Liver (tissue), 9 donors: ENCODE data around the gene RPL29. TPM values are rescaled to one million over a fixed set of nuclear protein-coding genes. Genes with fewer than 3 reads are reported as not detected.

Experiments
- DNase-seq: peaks from one replicate; pipeline ENCODE4 v3.0.0-alpha.2; 2017; ENCODE audit warnings: low spot score
- H3K27ac ChIP-seq, 2 donors: one replicate each; pipeline ENCODE4 v1.7.0; 2013; ENCODE audit warnings: inconsistent platforms in 2 of 2, low read length in 2 of 2, control low read depth in 1 of 2, low read depth in 1 of 2, mild to moderate bottlenecking in 1 of 2
- H3K27me3 ChIP-seq, 4 donors: one replicate each; pipeline versions ENCODE4 v1.6.1 to v1.7.0; 2013; ENCODE audit warnings: low read length in 3 of 4, inconsistent platforms in 1 of 4, mild to moderate bottlenecking in 1 of 4, moderate library complexity in 1 of 4; ENCODE audit not compliant: control insufficient read depth in 4 of 4, insufficient read depth in 4 of 4
- H3K36me3 ChIP-seq, 4 donors: one replicate each; pipeline versions ENCODE4 v1.6.1 to v1.7.0; 2013; ENCODE audit warnings: low read length in 3 of 4, mild to moderate bottlenecking in 3 of 4, low read depth in 1 of 4, moderate library complexity in 1 of 4; ENCODE audit not compliant: control insufficient read depth in 4 of 4, insufficient read depth in 3 of 4
- H3K4me1 ChIP-seq, 4 donors: one replicate each; pipeline versions ENCODE4 v1.6.1 to v1.7.0; 2013; ENCODE audit warnings: low read length in 3 of 4, mild to moderate bottlenecking in 3 of 4, moderate library complexity in 1 of 4; ENCODE audit not compliant: control insufficient read depth in 4 of 4, insufficient read depth in 4 of 4
- H3K4me3 ChIP-seq, 3 donors: one replicate each; pipeline versions ENCODE4 v1.6.1 to v1.7.0; 2013; ENCODE audit warnings: low read length in 3 of 3, control low read depth in 1 of 3, low read depth in 1 of 3, mild to moderate bottlenecking in 1 of 3
- H3K9ac ChIP-seq, 2 donors: one replicate each; pipeline ENCODE4 v1.7.0; 2013; ENCODE audit warnings: low read length in 2 of 2, mild to moderate bottlenecking in 2 of 2, moderate library complexity in 2 of 2, control low read depth in 1 of 2, low read depth in 1 of 2
- H3K9me3 ChIP-seq, 4 donors: one replicate each; pipeline versions ENCODE4 v1.6.1 to v1.7.0; 2013; ENCODE audit warnings: low read length in 3 of 4; ENCODE audit not compliant: control insufficient read depth in 4 of 4
- CTCF ChIP-seq: fragments of 150-350 bp; IDR thresholded peaks from 2 replicates; pipeline ENCODE4 v1.5.1; 2017; ENCODE audit warnings: improper control_type of control experiment, low read depth, low read length; ENCODE audit not compliant: missing input control
- EGR1 ChIP-seq, 2 donors: IDR thresholded peaks; 2 replicates each; pipeline ENCODE4 v1.6.1; 2016 to 2018; ENCODE audit warnings: antibody characterized with exemption in 2 of 2, low read depth in 2 of 2
- FOXA1 ChIP-seq: IDR thresholded peaks from 2 replicates; pipeline ENCODE4 v1.6.1; 2016; ENCODE audit warnings: antibody characterized with exemption
- FOXA2 ChIP-seq: IDR thresholded peaks from 2 replicates; pipeline ENCODE4 v1.6.1; 2016; ENCODE audit warnings: antibody characterized with exemption
- GABPA ChIP-seq, 2 donors: IDR thresholded peaks in 1 of 2; conservative IDR thresholded peaks in 1 of 2; 2 replicates each; pipeline ENCODE4 v1.6.1; 2016; ENCODE audit warnings: antibody characterized with exemption in 2 of 2, mild to moderate bottlenecking in 1 of 2, moderate library complexity in 1 of 2
- HNF4A ChIP-seq, 2 donors: conservative IDR thresholded peaks; 2 replicates each; pipeline ENCODE4 v1.6.1; 2016; ENCODE audit warnings: antibody characterized with exemption in 2 of 2, mild to moderate bottlenecking in 2 of 2
- HNF4G ChIP-seq: IDR thresholded peaks from 2 replicates; pipeline ENCODE4 v1.6.1; 2016; ENCODE audit warnings: antibody characterized with exemption
- JUND ChIP-seq, 2 donors: IDR thresholded peaks; 2 replicates each; pipeline ENCODE4 v1.6.1; 2016; ENCODE audit warnings: antibody characterized with exemption in 2 of 2
- NR2F2 ChIP-seq: IDR thresholded peaks from 2 replicates; pipeline ENCODE4 v1.6.1; 2016; ENCODE audit warnings: antibody characterized with exemption
- RAD21 ChIP-seq, 2 donors: IDR thresholded peaks; 2 replicates each; pipeline ENCODE4 v1.6.1; 2016; ENCODE audit warnings: antibody characterized with exemption in 2 of 2, mild to moderate bottlenecking in 2 of 2
- RXRA ChIP-seq, 2 donors: IDR thresholded peaks; 2 replicates each; pipeline ENCODE4 v1.6.1; 2017 to 2018; ENCODE audit warnings: antibody characterized with exemption in 2 of 2, mild to moderate bottlenecking in 1 of 2
- SP1 ChIP-seq: IDR thresholded peaks from 2 replicates; pipeline ENCODE4 v1.6.1; 2018; ENCODE audit warnings: antibody characterized with exemption, mild to moderate bottlenecking
- TAF1 ChIP-seq: conservative IDR thresholded peaks from 2 replicates; pipeline ENCODE4 v1.6.1; 2016; ENCODE audit warnings: antibody characterized with exemption, mild to moderate bottlenecking
- YY1 ChIP-seq: IDR thresholded peaks from 2 replicates; pipeline ENCODE4 v1.6.1; 2016; ENCODE audit warnings: antibody characterized with exemption, mild to moderate bottlenecking
- ZBTB33 ChIP-seq: IDR thresholded peaks from 2 replicates; pipeline ENCODE4 v1.6.1; 2016; ENCODE audit warnings: antibody characterized with exemption
- WGBS: extraction: QIAGEN DNeasy Blood & Tissue Kit; methylation state at CpG from one replicate; pipeline ENCODE4 v1.1.7; 2013; 5-methylcytosine and 5-hydroxymethylcytosine counted together
- polyA plus RNA-seq, 2 donors: library from polyadenylated mRNA; stranded (reverse) in 1 of 2; unstranded in 1 of 2; fragments of 200-250 nt in 1 of 2; fragments of >200 nt in 1 of 2; fragmentation: Nextera tagmentation in 1 of 2; extraction: Ambion mirVana in 1 of 2; gene quantifications; one replicate each; pipeline versions ENCODE4 v1.2.1 to v1.2.3, GENCODE V29; 2013 to 2015
- total RNA-seq, 2 donors: library from RNA; depleted of rRNA; stranded (reverse); fragments of >200 nt; gene quantifications; one replicate each; pipeline ENCODE4 v1.2.3, GENCODE V29; 2014
- TF ChIP-seq, protein P1 (sequence below): IDR thresholded peaks from 2 replicates; pipeline ENCODE4 v1.6.1; 2016; ENCODE audit warnings: antibody characterized with exemption
- TF ChIP-seq, protein P2 (sequence below): IDR thresholded peaks from 2 replicates; pipeline ENCODE4 v1.6.1; 2016; ENCODE audit warnings: antibody characterized with exemption, mild to moderate bottlenecking
- TF ChIP-seq, protein P3 (sequence below): IDR thresholded peaks from 2 replicates; pipeline ENCODE4 v1.6.1; 2016; ENCODE audit warnings: antibody characterized with exemption
- donor health status: healthy.
- donor health status: healthy.
- donor health status: healthy.
- donor health status: healthy.
- donor health status: healthy.

RPL29 gene
- total and polyA plus RNA-seq, 4 donors, result 292 to 789 (median 388) TPM

GRCh38 chr3:52037291-52037690, 41.6 kb upstream of the RPL29 start:
- H3K9ac ChIP-seq, result no peak overlapping the region
- H3K27ac ChIP-seq, result no peak overlapping the region
- H3K9me3 ChIP-seq, result no peaks in the 10 kb centered on the region
- no peaks in the 10 kb centered on the region for H3K27me3 ChIP-seq
- no peak for DNase-seq
- WGBS, result 94% methylated on average over 4 of the region's 4 CpGs
- peaks cover 0 to 11% (median 4%) of the 10 kb centered on the region in 4 donors for H3K4me1 ChIP-seq
- no peak overlapping the region for H3K4me3 ChIP-seq
- no peaks in the 10 kb centered on the region for H3K36me3 ChIP-seq
- no peak for TF ChIP-seq SP1
- TF ChIP-seq, protein P1, sequence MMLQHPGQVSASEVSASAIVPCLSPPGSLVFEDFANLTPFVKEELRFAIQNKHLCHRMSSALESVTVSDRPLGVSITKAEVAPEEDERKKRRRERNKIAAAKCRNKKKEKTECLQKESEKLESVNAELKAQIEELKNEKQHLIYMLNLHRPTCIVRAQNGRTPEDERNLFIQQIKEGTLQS, result no peak
- TF ChIP-seq, protein P2, sequence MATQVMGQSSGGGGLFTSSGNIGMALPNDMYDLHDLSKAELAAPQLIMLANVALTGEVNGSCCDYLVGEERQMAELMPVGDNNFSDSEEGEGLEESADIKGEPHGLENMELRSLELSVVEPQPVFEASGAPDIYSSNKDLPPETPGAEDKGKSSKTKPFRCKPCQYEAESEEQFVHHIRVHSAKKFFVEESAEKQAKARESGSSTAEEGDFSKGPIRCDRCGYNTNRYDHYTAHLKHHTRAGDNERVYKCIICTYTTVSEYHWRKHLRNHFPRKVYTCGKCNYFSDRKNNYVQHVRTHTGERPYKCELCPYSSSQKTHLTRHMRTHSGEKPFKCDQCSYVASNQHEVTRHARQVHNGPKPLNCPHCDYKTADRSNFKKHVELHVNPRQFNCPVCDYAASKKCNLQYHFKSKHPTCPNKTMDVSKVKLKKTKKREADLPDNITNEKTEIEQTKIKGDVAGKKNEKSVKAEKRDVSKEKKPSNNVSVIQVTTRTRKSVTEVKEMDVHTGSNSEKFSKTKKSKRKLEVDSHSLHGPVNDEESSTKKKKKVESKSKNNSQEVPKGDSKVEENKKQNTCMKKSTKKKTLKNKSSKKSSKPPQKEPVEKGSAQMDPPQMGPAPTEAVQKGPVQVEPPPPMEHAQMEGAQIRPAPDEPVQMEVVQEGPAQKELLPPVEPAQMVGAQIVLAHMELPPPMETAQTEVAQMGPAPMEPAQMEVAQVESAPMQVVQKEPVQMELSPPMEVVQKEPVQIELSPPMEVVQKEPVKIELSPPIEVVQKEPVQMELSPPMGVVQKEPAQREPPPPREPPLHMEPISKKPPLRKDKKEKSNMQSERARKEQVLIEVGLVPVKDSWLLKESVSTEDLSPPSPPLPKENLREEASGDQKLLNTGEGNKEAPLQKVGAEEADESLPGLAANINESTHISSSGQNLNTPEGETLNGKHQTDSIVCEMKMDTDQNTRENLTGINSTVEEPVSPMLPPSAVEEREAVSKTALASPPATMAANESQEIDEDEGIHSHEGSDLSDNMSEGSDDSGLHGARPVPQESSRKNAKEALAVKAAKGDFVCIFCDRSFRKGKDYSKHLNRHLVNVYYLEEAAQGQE, result no peak
- TF ChIP-seq HNF4A (conservative IDR thresholded peaks at IDR 0.05), result no peak
- no peak for TF ChIP-seq RAD21 (IDR thresholded peaks at IDR 0.05)
- no peak for TF ChIP-seq FOXA2
- TF ChIP-seq JUND (IDR thresholded peaks at IDR 0.05), result no peak
- no peak for TF ChIP-seq RXRA (IDR thresholded peaks at IDR 0.05)
- TF ChIP-seq NR2F2, result no peak
- no peak for TF ChIP-seq ZBTB33
- TF ChIP-seq CTCF, result no peak
- no peak for TF ChIP-seq EGR1 (IDR thresholded peaks at IDR 0.05; ENCODE audit: low read depth in 2 of 2)
- TF ChIP-seq YY1, result no peak
- TF ChIP-seq GABPA (IDR thresholded peaks at IDR 0.05 in 1 of 2, conservative IDR thresholded peaks at IDR 0.05 in 1 of 2), result no peak
- TF ChIP-seq HNF4G, result no peak
- TF ChIP-seq, protein P3, sequence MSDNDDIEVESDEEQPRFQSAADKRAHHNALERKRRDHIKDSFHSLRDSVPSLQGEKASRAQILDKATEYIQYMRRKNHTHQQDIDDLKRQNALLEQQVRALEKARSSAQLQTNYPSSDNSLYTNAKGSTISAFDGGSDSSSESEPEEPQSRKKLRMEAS, result no peak
- TF ChIP-seq TAF1, result no peak
- no peak for TF ChIP-seq FOXA1
